ENCODE measurements around the gene RASL10A.

Gene RASL10A

DNA sequence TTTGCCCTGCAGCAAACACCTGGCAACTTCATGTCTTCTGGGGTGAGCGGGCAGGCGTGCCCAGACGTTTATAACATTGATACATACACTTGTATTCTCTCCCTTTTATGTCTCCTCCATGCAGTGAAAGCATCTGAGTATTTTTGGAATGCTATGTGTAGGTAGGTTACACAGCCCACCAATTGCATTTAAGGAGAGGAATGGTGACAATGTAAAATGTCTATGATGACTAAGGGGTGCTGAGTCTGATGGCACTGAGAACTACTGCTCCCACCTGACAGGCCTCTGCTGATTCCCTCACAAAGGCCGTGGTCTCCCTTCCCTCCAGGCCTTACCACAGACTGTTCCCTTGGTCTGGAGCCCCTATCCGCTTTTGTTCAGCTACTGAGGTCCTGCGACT is 22.9 kb upstream of the RASL10A start:
- no peak for DNase-seq (ENCODE audit: low read depth)

DNA sequence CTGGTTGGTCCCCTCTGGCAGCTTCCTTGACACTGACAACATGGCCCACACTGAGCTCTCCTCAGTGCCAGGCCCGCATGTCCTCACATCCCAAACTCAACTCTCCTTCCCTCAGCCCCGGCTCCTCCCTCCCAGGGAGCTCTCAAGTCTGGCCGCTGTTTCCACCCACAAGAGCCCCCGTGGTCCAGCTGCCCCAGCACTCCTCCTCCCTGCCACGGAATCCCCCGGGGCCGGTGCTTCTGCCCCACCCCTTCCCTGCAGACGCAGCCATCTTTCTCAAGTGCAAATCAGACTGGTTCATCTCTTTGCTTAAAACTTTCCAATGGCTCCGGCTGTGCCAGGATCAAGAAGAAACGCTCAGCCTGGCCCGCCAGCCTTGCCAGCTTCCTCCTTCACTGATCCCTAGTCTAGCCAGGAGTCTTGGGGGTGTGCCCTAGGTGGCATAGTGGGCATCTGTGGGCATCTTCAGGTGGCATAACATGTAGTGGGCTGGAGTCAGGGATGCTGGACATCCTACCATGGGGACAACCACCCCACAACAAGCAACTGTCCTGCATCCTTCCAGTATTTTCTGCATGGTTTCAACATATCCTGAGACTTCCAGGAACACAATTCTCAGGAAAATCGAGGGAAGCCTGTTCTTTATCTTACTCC is 22.3 kb upstream of the RASL10A start:
- DNase-seq (ENCODE audit: low read depth) = no peak

DNA sequence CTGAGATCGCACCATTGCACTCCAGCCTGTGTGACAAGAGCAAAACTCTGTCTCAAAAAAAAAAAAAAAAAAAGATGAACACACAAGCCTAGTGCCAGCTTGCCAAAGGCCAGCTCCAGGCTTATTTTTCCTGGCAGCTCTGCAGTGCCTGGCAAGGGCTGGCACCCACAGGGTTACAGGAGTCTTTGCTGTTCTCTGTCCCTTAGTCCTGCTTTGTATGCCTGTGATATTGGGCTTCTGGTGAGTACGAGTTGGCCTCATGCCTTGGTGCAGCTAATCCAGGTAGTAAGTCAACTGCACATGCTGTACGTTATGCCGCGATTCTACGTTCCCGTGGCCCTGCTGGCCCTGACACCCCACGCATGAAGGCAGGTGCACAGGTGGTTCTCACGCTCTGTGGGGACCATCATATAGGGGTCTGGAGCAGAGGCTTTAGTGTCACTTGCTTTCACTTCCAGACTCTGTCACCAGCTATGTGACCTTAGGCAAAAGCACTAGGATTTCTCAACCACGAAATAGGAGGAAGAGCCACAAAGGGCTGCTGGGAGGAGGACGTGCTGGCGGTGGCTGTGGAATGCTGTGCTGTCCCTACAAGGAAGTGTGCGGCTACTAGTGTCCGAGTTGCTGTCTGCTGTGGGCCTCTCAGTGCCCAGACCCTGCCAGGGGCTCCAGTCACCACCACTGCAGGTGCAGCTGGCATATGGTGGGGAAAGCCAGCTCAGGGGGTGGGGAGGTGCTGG is 21.4 kb upstream of the RASL10A start:
- DNase-seq (ENCODE audit: low read depth) = no peak

DNA sequence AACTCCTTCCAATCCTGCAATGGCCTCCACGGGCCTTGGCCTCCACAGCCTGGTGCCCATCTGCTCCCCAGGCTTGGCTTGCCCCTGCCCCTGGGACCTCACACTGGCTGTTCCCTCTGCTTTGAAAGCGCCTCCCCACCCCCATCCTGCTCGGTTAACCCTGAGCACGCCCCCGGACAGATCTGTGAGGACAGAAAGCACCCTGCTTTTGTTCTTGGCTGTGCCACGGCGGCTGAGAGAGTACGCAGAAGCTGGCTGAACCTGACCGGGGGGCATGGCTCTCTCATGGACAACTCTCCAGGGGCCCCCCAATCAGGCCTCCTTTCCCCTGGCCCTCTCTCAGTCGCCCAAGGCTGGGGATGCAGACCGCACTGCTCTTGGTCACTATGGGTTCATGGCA is 20.2 kb upstream of the RASL10A start:
- no peak for DNase-seq (ENCODE audit: low read depth)

DNA sequence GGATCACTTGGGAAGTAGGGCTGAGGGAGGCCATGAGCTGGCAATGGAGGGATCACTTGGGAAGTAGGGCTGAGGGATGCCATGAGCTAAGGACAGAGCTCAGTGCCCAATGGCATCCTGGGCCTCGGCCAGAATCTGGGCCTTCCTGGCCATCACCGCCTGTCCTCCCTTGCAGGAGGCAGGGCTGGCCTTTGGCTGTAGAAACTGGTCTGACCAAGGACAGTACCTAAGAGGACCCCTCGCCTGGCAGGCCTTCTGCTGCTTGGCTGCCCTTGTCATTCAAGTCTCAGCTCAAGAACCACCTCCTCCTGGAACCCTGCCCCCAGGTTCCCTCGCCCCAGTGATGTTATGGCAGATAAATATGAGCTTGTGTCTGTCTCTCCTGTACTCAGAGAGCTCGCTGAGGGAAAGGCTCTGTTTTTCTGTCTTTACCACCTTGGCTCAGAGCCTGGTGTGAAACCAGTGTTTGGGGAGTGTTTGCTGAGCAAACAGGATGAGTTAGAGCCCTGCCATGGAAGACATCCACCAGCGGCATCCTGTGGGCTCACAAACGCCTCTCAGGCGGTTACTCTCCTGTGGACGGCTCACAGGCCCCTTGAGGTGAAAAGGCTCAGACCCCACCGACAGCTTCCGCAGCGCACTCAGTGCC is 19.3 kb upstream of the RASL10A start:
- no peak for DNase-seq (ENCODE audit: low read depth)

DNA sequence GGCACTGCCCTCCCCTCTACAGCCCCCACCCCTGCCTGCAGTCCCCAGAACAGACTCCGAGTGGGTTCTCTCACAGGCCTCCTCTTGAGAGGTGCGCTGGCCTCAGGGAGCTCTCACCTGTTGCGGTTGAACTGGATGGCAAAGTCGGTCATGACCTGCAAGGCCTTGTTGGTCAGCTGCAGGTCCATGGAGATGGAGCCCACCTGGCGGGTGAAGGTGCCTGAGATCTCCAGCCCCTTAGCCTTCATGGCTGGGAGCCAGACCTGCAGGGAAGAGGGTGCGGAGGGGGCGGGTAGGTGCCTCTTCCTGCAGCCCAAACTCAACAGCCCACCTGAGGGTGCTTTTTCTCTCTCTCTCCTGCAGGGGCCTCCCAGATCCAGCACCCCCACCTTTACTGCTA is 18.7 kb upstream of the RASL10A start:
- DNase-seq (ENCODE audit: low read depth) = no peak

DNA sequence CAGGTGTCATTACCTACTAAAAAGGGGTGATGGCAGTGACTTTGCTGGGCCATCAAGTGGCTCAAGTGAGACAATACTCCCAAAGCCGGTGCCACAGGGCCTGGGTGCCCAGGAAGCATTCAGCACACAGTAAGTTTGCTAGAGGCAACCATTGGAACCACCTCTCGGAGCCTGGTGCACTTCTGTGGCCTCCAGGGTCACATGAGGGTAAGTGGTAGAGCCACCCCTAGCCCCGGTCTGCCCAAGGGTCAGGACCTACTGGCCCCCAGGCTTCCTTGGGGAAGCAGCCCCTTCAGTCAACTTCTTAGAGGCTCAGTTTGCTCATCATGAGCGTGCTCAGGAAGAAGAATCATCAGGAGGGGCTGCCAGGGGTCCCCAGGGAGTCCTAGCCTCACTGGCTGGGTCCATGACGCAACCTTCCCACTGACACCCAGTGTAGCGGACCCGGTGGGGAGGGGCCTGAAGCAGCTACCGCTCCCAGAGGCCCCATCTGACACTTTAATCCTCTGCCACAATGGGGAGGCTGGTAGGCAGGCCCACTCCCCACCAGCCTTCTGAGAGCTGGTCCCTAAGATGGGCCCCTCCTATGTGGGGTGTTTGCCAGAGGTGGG is 17.5 kb upstream of the RASL10A start:
- DNase-seq (ENCODE audit: low read depth) = no peak

DNA sequence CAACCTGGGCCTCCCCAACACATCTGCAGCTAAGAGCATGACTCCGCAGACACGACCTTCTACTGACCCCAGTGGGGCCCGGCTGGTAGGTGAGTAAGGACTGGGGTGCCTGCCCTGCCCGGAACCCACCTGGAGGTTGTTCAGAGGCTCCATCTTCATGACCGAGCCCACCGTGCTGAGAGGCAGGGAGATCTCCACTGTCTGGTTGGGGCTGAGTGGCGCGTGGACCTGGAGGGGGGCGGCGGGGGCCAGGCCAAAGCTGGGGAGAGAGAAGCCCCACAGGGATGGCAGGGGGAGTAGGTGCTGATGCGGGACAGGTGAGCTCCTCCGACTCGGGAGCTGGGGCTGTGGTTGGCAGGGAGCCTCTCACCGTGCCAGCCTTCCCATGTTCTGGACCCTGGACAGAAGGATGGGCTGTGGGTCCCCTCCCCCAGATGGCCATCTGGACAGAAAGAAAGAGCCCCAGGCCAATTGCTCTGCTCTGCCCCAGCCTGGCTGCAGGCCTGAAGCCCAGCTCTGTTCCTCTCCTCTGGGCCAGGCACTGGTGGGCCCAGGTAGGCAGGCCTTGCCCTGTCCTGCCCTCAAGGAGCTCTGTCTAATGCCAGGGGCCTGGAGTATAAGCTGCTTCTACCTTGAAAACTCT is 16.3 kb upstream of the RASL10A start:
- no peak for DNase-seq (ENCODE audit: low read depth)

DNA sequence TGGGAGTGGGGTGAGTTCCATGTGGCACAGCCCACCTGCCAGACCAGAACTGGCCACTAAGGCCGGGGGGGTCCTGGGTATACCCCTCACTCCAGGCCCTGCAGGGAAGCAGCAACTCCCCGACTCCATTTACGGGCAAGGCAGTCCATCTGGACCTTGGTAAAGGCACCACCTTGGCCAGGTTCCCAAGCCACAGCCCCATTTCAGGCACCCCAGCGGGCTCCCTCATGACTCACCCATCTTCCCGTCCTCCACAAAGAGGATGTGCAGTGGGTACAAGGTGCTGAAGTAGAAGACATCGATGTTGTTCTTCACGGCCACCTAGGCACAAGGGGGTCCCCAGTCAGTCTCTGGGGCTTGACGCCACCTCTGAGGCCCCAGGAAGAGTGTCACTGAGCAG is 15.7 kb upstream of the RASL10A start:
- no peak for DNase-seq (ENCODE audit: low read depth)

DNA sequence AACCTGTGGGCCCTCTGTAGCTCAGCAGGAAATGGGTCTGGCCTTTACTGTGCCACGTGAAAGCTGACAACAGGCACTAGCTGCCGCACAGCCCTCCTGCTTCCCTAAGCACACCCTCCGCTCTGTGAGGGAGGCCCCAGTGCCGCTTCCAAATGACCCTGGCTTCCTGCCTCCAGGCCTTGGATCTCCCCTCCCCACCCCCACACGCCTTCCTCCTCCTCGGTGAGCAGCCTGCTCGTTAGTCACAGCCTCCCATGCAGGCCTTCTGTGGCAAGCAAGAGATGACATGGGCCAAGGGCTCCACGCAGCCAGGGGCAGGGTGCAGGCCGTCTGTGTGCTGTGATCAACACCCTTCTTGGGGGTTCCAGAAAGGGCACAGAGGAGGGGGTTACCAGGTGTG is 15.3 kb upstream of the RASL10A start:
- DNase-seq (ENCODE audit: low read depth) = no peak

DNA sequence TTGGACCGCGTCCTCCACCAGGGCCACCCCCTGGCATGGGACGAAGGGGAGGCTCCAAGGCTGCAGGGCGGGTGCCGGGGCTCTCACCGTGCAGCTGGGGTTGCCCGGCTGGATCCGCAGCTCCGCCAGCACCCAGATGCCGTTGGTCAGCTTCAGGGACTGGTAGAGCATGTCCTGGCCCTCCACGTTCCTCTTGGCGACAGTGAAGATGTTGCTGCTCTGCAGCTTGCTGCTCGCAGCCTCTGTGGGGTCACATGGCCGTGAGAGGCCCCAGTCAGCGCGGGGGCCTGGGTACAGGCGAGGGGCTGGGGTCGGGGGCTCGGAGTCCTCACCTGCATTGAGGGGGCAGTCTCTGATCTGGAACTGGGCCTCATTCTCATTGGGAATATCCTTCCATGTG is 14.8 kb upstream of the RASL10A start:
- DNase-seq (ENCODE audit: low read depth) = no peak

DNA sequence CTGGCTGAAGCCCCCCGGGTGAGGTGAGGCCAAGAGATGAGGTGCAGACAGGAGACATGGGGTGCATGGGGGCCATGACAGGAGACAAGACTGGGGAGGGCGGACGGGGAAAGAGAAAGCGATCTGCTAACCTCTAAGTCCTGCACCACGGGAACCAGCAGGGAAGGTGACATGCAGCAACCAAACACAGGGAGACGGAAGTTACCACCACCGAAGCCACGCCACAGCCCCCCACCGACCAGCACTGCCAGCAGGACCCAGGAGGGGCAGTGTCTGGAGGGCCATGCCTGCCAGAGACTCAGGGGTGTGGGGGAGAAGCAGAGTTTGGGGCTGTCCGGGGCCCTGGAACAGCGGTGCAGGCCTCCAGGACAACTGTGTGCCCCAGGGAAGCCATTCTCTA is 14.1 kb upstream of the RASL10A start:
- DNase-seq (ENCODE audit: low read depth) = no peak

DNA sequence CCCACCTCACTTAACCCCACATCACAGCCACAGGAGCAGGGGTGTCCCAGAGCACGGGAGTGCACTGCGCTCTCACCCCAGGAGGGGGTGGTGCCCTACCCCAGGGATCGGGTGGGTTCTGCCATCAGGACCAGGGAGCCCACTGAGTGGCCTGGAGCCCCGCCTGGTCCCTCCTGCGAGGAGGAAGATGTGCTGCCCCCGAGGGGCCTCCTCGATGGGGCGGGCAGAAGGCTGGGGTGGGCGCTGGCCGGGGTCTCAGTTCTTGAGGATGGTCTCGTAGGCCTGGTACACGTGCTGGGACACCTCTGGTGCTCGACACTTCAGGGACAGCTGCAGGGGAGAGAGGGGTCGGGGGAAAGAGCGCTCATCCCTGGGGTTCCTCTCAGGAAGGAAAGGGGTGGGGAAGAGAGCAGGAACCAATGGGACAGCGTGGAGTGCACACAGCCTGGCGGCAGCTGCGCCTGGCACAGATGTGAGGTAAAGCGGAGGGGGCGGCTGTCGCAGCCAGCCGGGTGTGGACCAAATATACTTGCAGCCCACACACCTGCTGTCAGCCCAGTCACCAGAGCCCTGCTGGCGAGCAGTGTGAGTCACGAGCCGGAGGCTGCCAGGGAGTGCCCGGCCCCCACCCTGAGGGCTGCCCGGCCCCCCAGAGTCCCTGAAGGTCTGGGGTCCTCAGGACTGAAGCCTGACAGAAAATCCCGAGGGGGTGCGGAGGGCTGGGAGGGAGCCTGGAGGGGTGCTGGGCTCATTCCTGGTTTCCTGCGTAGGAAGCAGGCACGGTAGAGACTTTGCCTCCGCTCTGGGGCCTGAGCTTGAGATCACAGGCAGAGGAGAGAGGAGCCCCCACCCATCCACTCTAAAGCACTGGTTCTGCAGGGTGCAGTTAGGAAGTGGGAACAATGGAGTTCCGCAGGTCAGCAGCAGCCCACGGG is 13.3 kb upstream of the RASL10A start:
- DNase-seq (ENCODE audit: low read depth) = no peak

DNA sequence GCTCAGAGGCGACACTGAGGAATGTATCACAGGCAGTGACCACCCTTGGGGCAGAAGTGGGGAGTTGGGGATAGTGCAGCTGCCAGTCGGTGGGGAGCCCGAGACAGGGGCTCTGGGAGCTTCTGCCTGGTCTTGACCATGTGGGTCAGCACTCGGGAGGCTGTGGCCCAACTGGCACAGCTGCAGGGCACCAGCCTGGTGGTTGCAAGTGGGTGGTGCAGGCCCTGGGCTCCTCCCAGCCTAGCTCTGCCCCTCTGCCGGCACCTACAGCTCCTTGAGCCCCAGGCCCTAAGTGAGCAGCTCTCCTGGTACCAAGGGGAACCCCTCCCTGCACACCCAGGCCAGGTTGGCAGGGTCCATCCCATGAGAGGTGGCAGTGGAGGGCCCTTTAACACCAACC is 12.6 kb upstream of the RASL10A start:
- no peak for DNase-seq (ENCODE audit: low read depth)

DNA sequence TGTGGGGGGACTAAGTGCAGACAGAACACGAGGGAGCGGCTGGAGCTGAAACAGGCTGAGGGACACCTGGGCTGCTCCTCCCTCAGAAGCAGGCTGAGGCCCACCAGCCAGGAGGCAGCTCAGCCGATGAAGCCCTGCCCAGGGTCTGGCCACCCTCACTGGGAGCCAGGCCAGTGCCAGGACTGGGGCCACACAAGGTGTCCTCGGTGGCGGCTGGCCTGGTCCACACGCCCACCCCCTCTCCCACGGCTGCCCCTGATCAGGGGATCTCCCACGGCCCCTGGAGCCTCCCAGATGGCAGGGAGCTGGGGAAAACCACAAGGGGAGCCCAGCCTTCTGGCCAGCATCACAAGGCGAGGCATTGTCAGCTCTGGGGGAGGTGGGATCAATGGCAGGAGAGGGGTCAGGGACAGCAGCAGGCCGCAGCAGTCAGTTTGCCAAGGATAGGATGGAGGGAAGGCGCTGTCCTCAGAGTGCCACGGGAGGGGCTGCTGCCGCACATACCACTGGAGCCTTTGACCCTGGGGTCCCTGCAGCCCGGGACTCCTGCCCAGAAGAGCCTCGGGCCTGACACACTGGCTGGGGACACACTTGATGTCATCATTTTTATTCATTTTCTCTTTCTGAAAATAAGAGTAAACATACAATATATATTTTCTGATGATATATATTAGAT is 11.7 kb upstream of the RASL10A start:
- no peak for DNase-seq (ENCODE audit: low read depth)

DNA sequence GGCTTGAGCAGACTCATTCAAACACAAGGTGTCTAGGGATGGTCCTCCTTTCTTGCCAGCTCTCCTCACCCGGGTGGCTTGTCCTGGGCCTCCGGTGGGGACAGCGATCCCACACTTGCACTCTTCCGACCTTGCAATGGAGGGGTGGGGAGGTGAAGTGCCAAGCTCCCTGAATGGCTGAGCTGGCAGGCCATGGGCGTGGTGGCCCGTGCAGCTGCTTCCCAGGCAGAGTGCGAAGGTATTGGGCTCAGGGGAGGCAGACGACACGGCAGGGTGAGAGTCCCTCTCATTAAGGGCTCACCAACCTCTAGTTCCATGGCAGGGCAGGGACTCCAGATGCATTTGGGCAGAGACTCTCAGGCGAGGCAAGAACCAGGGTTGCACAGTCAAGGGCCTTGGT is 11.0 kb upstream of the RASL10A start:
- no peak for DNase-seq (ENCODE audit: low read depth)

DNA sequence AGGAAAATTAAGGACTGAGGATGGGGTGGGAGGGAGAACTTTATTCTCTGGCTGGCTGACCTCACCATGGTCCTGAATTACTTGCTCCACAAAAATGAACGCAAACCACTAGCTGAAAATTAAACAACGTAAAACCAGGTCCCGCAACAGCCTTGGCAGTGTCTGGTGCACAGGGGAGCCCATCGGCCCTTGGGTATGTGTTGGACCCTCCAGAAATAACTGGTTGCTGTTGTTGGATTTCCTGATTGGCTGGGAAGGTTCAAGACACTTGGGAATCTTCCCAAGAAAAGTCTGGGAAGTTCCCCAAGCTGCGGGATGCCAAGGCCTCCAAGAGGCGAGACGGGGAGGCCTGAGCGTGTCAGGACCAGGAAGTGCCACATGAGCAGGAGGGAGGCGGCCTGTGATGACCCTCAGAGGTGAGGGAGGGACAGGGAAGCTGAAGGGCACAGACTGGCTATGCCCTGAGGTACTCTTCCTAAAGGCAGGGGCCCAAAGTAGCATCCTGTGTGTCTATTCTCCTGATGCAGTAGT is 10.4 kb upstream of the RASL10A start:
- no peak for DNase-seq (ENCODE audit: low read depth)

DNA sequence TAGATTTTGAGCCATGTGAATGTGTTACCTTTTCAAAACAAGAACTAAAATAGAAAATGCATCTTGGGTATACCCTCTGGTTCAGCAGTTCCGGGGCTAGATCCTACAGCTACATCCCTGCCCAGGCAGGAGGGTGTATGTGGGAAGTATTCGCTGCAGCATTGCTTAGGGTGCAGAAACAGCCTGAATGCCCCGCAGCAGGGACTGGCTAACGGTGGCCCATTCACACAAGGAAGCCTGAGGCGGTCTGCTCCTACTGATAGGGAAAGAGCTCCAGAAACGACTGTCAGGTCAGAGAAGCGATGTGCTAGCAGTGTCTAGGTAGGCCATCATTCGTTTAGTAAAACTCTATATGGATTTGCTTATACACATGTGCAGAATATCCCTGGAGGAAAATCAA is 9.9 kb upstream of the RASL10A start:
- no peak for DNase-seq (ENCODE audit: low read depth)

DNA sequence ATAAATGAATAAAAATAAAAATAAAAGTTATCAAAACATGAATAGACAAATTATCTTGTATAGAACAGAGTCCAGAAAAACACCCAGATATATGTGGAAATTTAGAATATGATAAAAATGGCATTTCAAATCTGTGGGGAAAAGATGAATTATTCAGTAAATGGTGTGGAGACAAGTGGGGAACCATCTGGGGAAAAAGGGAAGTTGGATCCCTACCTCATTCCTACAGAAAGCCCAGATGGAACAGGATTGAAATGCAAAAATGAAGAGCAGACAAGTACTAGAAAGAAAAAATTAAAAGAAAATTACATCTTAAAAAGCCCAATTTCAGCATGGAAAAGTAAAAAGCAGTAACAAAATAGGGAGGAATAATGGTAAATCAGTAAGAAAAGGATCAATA is 8.1 kb upstream of the RASL10A start:
- DNase-seq (ENCODE audit: low read depth) = no peak

DNA sequence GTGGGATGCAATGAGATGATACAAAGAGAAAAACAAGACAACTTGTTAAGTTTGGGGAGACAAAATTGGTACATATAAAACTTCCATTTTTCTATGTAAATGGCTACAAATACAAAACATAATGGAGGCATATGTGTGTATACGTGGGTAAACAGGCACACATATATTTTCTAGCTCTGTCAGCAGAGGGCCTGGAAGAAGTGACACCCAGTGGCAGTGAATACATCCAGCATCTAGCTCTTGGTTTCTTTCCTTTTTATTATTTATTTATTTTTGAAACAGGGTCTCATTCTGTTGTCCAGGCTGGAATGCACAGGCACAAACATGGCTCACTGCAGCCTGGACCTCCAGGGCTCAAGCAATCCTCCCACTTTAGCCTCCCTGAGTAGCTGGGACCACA is 5.0 kb upstream of the RASL10A start:
- DNase-seq (ENCODE audit: low read depth) = no peak

DNA sequence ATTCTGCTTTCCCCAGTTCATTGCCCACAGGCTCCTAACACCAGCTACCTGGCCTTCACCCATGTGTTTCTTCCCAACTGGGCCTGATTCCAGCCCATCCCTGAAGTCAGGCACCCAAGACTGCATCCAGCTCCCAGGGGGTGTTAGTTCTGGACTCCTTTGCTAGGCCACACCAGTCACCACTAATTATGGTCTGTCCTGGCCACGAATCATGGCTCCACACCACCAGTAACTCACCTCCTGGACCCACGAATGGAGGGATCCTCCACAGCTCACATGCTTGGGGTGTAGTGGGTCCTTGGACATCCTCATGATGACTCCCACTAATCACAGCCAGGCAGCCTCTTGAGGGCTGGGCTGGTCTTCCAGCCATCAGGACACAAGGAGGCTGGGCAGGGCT is 3.6 kb upstream of the RASL10A start:
- DNase-seq (ENCODE audit: low read depth) = no peak
